K562 (cell line): ENCODE results near the gene TCAP. TPM values are rescaled to one million over a fixed set of nuclear protein-coding genes. Genes with fewer than 3 reads are reported as not detected.
A peak's percentile ranks its signal among the peaks of the same experiment; 100 is the strongest.

Experiments used
- ATAC-seq: fragments of 200-7000 bp; cut with Tn5 transposase; 3 replicates; pipeline ENCODE4 v1.9.1; 2020; ENCODE audit warnings: moderate library complexity
- BruUV-seq: library from RNA; stranded (reverse); fragments of 400-500 nt; replicated peaks from 2 replicates; lab custom pipeline; 2021; lab: Mats Ljungman, UMichigan
- CTCF ChIA-PET: fragments of 300-600 bp; formaldehyde crosslinking; extraction: SDS; loops from one replicate; lab custom pipeline; 2021; ENCODE audit warnings: low intra/inter-chr PET ratio; lab: Yijun Ruan, JAX
- POLR2A ChIA-PET: fragments of 300-600, 350-650 bp; sonication (Branson Sonifier 250); formaldehyde crosslinking; extraction: SDS; loops from one replicate; lab custom pipeline; 2021; ENCODE audit warnings: antibody characterized with exemption, inconsistent platforms; lab: Yijun Ruan, JAX
- DNase-seq, 4 experiments: peaks; one replicate each; pipeline versions ENCODE4 v3.0.0 to v3.0.0-alpha.2; 2011 to 2018; ENCODE audit warnings: low spot score in 3 of 4, mixed read lengths in 3 of 4; ENCODE audit errors: extremely low read depth in 1 of 4
- FAIRE-seq: peaks from 2 replicates; lab custom pipeline; 2011; peaks lifted over from hg19 to GRCh38; lab: Jason Lieb, UNC
- H2AFZ ChIP-seq: 2 replicates; pipeline ENCODE4 v1.6.0; 2011; ENCODE audit warnings: low read depth, low read length, control low read depth, inconsistent platforms
- H3K27ac ChIP-seq: fragments of 200-600 bp; 3 replicates; pipeline ENCODE4 v1.8.0; 2011; ENCODE audit warnings: low read depth, mild to moderate bottlenecking, control low read depth, inconsistent platforms, low read length, moderate library complexity, mixed read lengths; ENCODE audit errors: extremely low read depth
- H3K27me3 ChIP-seq, 2 experiments: fragments of 300-600 bp in 1 of 2; 2 replicates in 1 of 2; 3 replicates in 1 of 2; pipeline versions ENCODE4 v1.6.0 to v1.8.0; 2011; ENCODE audit warnings: inconsistent platforms in 2 of 2, low read length in 2 of 2, mild to moderate bottlenecking in 1 of 2, mixed read lengths in 1 of 2, moderate library complexity in 1 of 2; ENCODE audit not compliant: control insufficient read depth in 2 of 2, insufficient read depth in 2 of 2
- H3K36me3 ChIP-seq: fragments of 300-600 bp; 3 replicates; pipeline ENCODE4 v1.8.0; 2011; ENCODE audit warnings: mild to moderate bottlenecking, low read length, inconsistent platforms; ENCODE audit not compliant: control insufficient read depth, insufficient read depth
- H3K4me1 ChIP-seq, 2 experiments: fragments of 200-600 bp in 1 of 2; replicated peaks in 1 of 2; 2 replicates in 1 of 2; 3 replicates in 1 of 2; pipeline versions ENCODE4 v1.5.1 to v1.8.0; 2011; ENCODE audit warnings: inconsistent platforms in 2 of 2, low read length in 2 of 2, mild to moderate bottlenecking in 1 of 2, mixed read lengths in 1 of 2, moderate library complexity in 1 of 2; ENCODE audit not compliant: control insufficient read depth in 2 of 2, insufficient read depth in 2 of 2
- H3K4me2 ChIP-seq: 2 replicates; pipeline ENCODE4 v1.6.1; 2011; ENCODE audit warnings: low read length, control low read depth, inconsistent platforms, mixed read lengths; ENCODE audit not compliant: insufficient read depth
- H3K4me3 ChIP-seq: fragments of 200-600 bp; sonication (generic), shearing (Covaris generic); 2 replicates; pipeline ENCODE4 v1.5.1; 2016; ENCODE audit warnings: control low read depth, inconsistent platforms
- H3K79me2 ChIP-seq: fragments of 200-600 bp; 3 replicates; pipeline ENCODE4 v1.8.0; 2011; ENCODE audit warnings: low read length, inconsistent platforms; ENCODE audit not compliant: control insufficient read depth, insufficient read depth
- H3K9ac ChIP-seq, 2 experiments: 2 replicates each; pipeline versions ENCODE4 v1.6.0 to v1.6.1; 2011; ENCODE audit warnings: low read depth in 2 of 2, low read length in 2 of 2, control low read depth in 1 of 2, inconsistent platforms in 1 of 2, mild to moderate bottlenecking in 1 of 2, mixed read lengths in 1 of 2; ENCODE audit not compliant: insufficient read depth in 1 of 2
- H3K9me1 ChIP-seq: one replicate; pipeline ENCODE4 v1.6.0; 2011; ENCODE audit warnings: inconsistent platforms, mild to moderate bottlenecking, low read length, moderate library complexity; ENCODE audit not compliant: control insufficient read depth, insufficient read depth
- H3K9me3 ChIP-seq: replicated peaks from 2 replicates; pipeline ENCODE4 v1.5.1; 2011; ENCODE audit warnings: low read depth, low read length, inconsistent platforms; ENCODE audit not compliant: control insufficient read depth, insufficient read depth
- H4K20me1 ChIP-seq: replicated peaks from 2 replicates; pipeline ENCODE4 v1.6.1; 2011; ENCODE audit warnings: low read length, inconsistent platforms, mixed read lengths; ENCODE audit not compliant: control insufficient read depth, insufficient read depth
- CREBBP ChIP-seq: IDR thresholded peaks from one replicate; pipeline ENCODE4 v1.6.1; 2012; ENCODE audit warnings: low read depth, mild to moderate bottlenecking, control low read depth, inconsistent platforms, low read length
- KHSRP ChIP-seq: fragments of 450-650 bp; IDR thresholded peaks from 2 replicates; pipeline ENCODE4 v1.6.1; 2017
- KLF1 ChIP-seq: fragments of 450-650 bp; IDR thresholded peaks from 2 replicates; pipeline ENCODE4 v1.6.1; 2016; ENCODE audit warnings: missing genetic modification characterization, missing compliant biosample characterization
- OTX1 ChIP-seq: fragments of 450-650 bp; formaldehyde crosslinking; IDR thresholded peaks from 2 replicates; pipeline ENCODE4 v1.4.0; 2022; ENCODE audit warnings: mild to moderate bottlenecking
- RAD51 ChIP-seq: fragments of 450-650 bp; IDR thresholded peaks from 2 replicates; pipeline ENCODE4 v1.7.1; 2016; ENCODE audit warnings: low read depth, mild to moderate bottlenecking, borderline replicate concordance
- SP1 ChIP-seq: sonication (generic); formaldehyde crosslinking; IDR thresholded peaks from 2 replicates; pipeline ENCODE4 v1.8.1; 2022; ENCODE audit warnings: mild to moderate bottlenecking, missing genetic modification reagents
- ZBTB26 ChIP-seq: fragments of 450-650 bp; formaldehyde crosslinking; IDR thresholded peaks from 2 replicates; pipeline ENCODE4 v1.4.0; 2022; ENCODE audit warnings: missing genetic modification characterization
- ZEB2 ChIP-seq: fragments of 450-650 bp; IDR thresholded peaks from 2 replicates; pipeline ENCODE4 v1.6.1; 2016
- ZNF512 ChIP-seq: IDR thresholded peaks from 2 replicates; pipeline ENCODE4 v1.6.1; 2016; ENCODE audit warnings: missing genetic modification characterization, missing compliant biosample characterization
- ZNF75A ChIP-seq: fragments of 450-650 bp; formaldehyde crosslinking; IDR thresholded peaks from 2 replicates; pipeline ENCODE4 v1.4.0; 2020; ENCODE audit warnings: mild to moderate bottlenecking
- ZNF778 ChIP-seq: fragments of 450-650 bp; formaldehyde crosslinking; IDR thresholded peaks from 2 replicates; pipeline ENCODE4 v1.4.0; 2020; ENCODE audit warnings: mild to moderate bottlenecking, moderate library complexity
- WGBS: fragments of 100-300 bp; shearing (Covaris generic); methylation state at CpG from one replicate; pipeline ENCODE4 v1.1.6; 2016; ENCODE audit warnings: low coverage, mixed read lengths; ENCODE audit not compliant: insufficient coverage; ENCODE audit errors: missing lambda C conversion rate; 5-methylcytosine and 5-hydroxymethylcytosine counted together
- in situ Hi-C: fragments of 300-500 bp; cut with MboI; formaldehyde crosslinking; loops from 4 replicates; pipeline ENCODE4 v1.15.0; 2018; ENCODE audit warnings: inconsistent platforms, mixed read lengths
- intact Hi-C: fragments of 100-400 bp; cut with micrococcal nuclease; formaldehyde crosslinking; loops from 2 replicates; pipeline ENCODE4 v1.14.2; 2022
- polyA plus RNA-seq, 8 experiments: library from polyadenylated mRNA; depleted of rRNA in 4 of 8; stranded (reverse) in 5 of 8; unstranded in 3 of 8; fragments of >200 nt; fragmentation: Nextera tagmentation in 2 of 8; fragmentation: Illumina TruSeq in 1 of 8; extraction: Ambion mirVana in 2 of 8; extraction: Trizol in 1 of 8; gene quantifications; 2 replicates each; pipeline versions ENCODE4 v1.2.1 to v1.2.3, GENCODE V29; 2011 to 2014; ENCODE audit warnings: inconsistent platforms in 1 of 8, missing spikeins in 1 of 8
- total RNA-seq, 7 experiments: library from RNA; depleted of rRNA in 6 of 7; stranded (reverse); fragments of >200 nt in 6 of 7; fragmentation: Illumina TruSeq in 2 of 7; extraction: Trizol in 2 of 7; gene quantifications; 2 replicates each; pipeline versions ENCODE4 v1.2.1 to v1.2.3, GENCODE V29; 2011 to 2021; ENCODE audit warnings: low replicate concordance in 1 of 7

The TCAP gene
- total and polyA plus RNA-seq, 9 of the 15 experiments (the other 6 are each of a cell fraction or from before 2014, with no cell fraction given), result 0.33 to 1.4 (median 0.82) TPM; not detected in 2

- Histone ChIP-seq H3K27ac (peak overlapping the region; percentile 88), H3K4me2 (no peak overlapping the region), H3K9me1 (no peaks in the 10 kb centered on the region), H3K9me3 (no peaks in the 10 kb centered on the region), H3K9ac (peak overlapping the region; percentile 1 to 80; a peak in 2 of 4 replicates), H4K20me1 (0 out of 2 replicates have a peak, but pooled peaks cover 4% of the 10 kb centered on the region), H3K36me3 (peaks cover 7% of the 10 kb centered on the region), H3K4me3 (no peak overlapping the region), H3K79me2 (peaks cover 69% of the 10 kb centered on the region), H2AFZ (no peak overlapping the region), H3K27me3 (no peaks in the 10 kb centered on the region), H3K4me1 (peaks cover 61 to 68% of the 10 kb centered on the region in 2 experiments)
- DNase-seq, result no peak
- BruUV-seq, result no TSS peak
- intact Hi-C loops, result no loop called here
- peak; percentile 26 for FAIRE-seq
- in situ Hi-C loops, result no loop called here
- CTCF ChIA-PET, result no interaction called here
- 71% methylated on average over 14 of the region's 15 CpGs for WGBS
- ATAC-seq, result no peak
- TF ChIP-seq SP1 (CRISPR knock-in tag) (no peak), ZNF75A (CRISPR knock-in tag) (0 out of 2 replicates have a peak, but pooled peaks have one; percentile 22), RAD51 (no peak), KHSRP (no peak), KLF1 (tag) (no peak), ZBTB26 (peak; percentile 36; the same call in 1 of the 2 replicates), ZEB2 (no peak), ZNF778 (no peak), ZNF512 (tag) (no peak), OTX1 (CRISPR knock-in tag) (peak; percentile 71; the same call in 1 of the 2 replicates), CREBBP (no peak)
- POLR2A ChIA-PET, result interaction anchor here (0.6 to 2.5 kb wide), 3 partner anchors 16 to 96 kb away, joined by 3 to 11 read pairs (median 3); partner anchors contain the start of genes PNMT and TCAP
Observed at GRCh38 chr17:39648616-39649366, 16.4 kb upstream of the TCAP start.
